ENCODE measurements around the gene CAPN10. TPM values are rescaled to one million over a fixed set of nuclear protein-coding genes. Genes with fewer than 3 reads are reported as not detected.

CAPN10 gene
- total RNA-seq, 1 experiment from 2014 or later, result 47.4 TPM

GRCh38 chr2:240577281-240578109 lies 9.0 kb upstream of the CAPN10 start:
- H3K18ac ChIP-seq (ENCODE audit: insufficient read length, low read depth, low read length), result no peak overlapping the region
- Mint-ChIP-seq H3K36me3 (ENCODE audit: insufficient read depth in 1 of 3, low read depth in 3 of 3) (no peaks in the 10 kb centered on the region; a peak in 2 of 7 replicates), H3K4me1 (peaks cover 7 to 15% of the 10 kb centered on the region in 2 experiments), H3K27ac (no peak overlapping the region), H3K4me3 (no peak overlapping the region), H3K9me3 (no peaks in the 10 kb centered on the region), H3K27me3 (ENCODE audit: low read depth) (no peaks in the 10 kb centered on the region)
- H2BK120ac ChIP-seq (ENCODE audit: low read depth, low read length, poor library complexity, severe bottlenecking), result no peak overlapping the region
- H3K23me2 ChIP-seq (ENCODE audit: insufficient read length, low read depth, low read length, poor library complexity, severe bottlenecking), result no peaks in the 10 kb centered on the region
- H4K91ac ChIP-seq (ENCODE audit: insufficient read length, low read depth, low read length), result no peak overlapping the region
- no peak overlapping the region for H3K27ac ChIP-seq (ENCODE audit: insufficient read length, low read depth, low read length)
- H2BK5ac ChIP-seq (ENCODE audit: insufficient read length, low read length), result no peak overlapping the region
- H2BK12ac ChIP-seq (ENCODE audit: insufficient read length, low read depth, low read length), result no peak overlapping the region
- WGBS (ENCODE audit: extremely low coverage, insufficient read length, low lambda C conversion rate), result no CpG with 5 or more reads among the region's 26 CpGs
- no peaks in the 10 kb centered on the region for H3K27me3 ChIP-seq (ENCODE audit: insufficient read depth, low read length)
- no peak overlapping the region for H3K4ac ChIP-seq (ENCODE audit: low read depth, low read length)
- H4K8ac ChIP-seq (replicated peaks; ENCODE audit: insufficient read length, low read depth, low read length), result no peak overlapping the region
- H3K79me1 ChIP-seq (ENCODE audit: insufficient read depth, low read depth, low read length, poor library complexity, severe bottlenecking), result no peaks in the 10 kb centered on the region
- H2AK5ac ChIP-seq (ENCODE audit: insufficient read length, low read length), result no peak overlapping the region
- H3K4me2 ChIP-seq (ENCODE audit: insufficient read depth, insufficient read length, low read length), result no peak overlapping the region
- no peak overlapping the region for H2AFZ ChIP-seq (ENCODE audit: low read length)
- no peak overlapping the region for H3K14ac ChIP-seq (ENCODE audit: insufficient read depth, low read length)
- no peak overlapping the region for H3T11ph ChIP-seq (ENCODE audit: low read length)
- no peak for DNase-seq
- no peak overlapping the region for H3K9ac ChIP-seq (ENCODE audit: extremely low read depth, insufficient read length, low read length)
- TF ChIP-seq CTCF (conservative IDR thresholded peaks at IDR 0.05), result no peak
- H4K20me1 ChIP-seq (ENCODE audit: control insufficient read depth, insufficient read depth, insufficient read length), result no peaks in the 10 kb centered on the region
- H2BK15ac ChIP-seq (ENCODE audit: low read depth, low read length), result no peak overlapping the region
- H2BK20ac ChIP-seq (ENCODE audit: low read depth, low read length, poor library complexity, severe bottlenecking), result no peak overlapping the region
- H3K79me2 ChIP-seq (ENCODE audit: insufficient read depth, low read length), result no peaks in the 10 kb centered on the region
- H3K9me3 ChIP-seq (ENCODE audit: control insufficient read depth, low read depth, low read length), result no peaks in the 10 kb centered on the region
- no peaks in the 10 kb centered on the region for H3K4me1 ChIP-seq (ENCODE audit: insufficient read depth, low read length)
- no peak overlapping the region for H4K5ac ChIP-seq (ENCODE audit: insufficient read length, low read depth, low read length)
- H3K56ac ChIP-seq (ENCODE audit: insufficient read length, low read depth, low read length), result no peak overlapping the region
- H3K23ac ChIP-seq (ENCODE audit: insufficient read length, low read depth, low read length), result no peak overlapping the region
